Left renal cortex interstitium (tissue), 4 donors: Measurements from ENCODE around the gene OR7D2. TPM values are rescaled to one million over a fixed set of nuclear protein-coding genes. Genes with fewer than 3 reads are reported as not detected.

Experiments
- DNase-seq, 4 donors: peaks; one replicate each; pipeline ENCODE4 v3.0.0-alpha.2; 2013; ENCODE audit warnings: low read depth in 4 of 4, low spot score in 2 of 4, missing footprints in 1 of 4
- polyA plus RNA-seq, 4 donors: library from polyadenylated mRNA; unstranded; fragments of 120-200 nt; gene quantifications; one replicate each; pipeline ENCODE4 v1.2.1, GENCODE V29; 2013; ENCODE audit not compliant: insufficient read length in 4 of 4

Gene OR7D2
- polyA plus RNA-seq, result under 1 TPM; 0.05 to 0.21 (median 0.12) TPM

DNA sequence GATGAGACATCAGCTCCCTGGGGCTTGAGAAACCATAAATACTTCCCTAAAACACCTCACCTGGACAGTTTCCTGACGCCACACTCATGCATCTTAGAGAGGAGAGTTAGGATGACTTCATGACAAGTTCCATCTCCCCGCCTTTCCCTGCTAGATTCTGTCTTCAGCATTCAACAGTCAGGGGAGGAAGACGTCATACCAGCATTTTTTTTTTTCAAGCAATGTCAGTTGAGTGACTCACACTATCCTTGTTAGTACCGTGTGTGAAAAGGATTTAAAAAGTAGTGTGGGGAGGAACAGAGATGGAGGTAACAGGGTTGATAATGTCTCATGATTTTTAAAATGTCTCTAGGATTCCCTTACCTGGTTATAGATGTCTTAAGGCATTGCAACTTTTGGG is at the start of gene OR7D2:
Gene OR7D2, plus strand, starts transcription at position 79 of the 400 bp plus-strand sequence. CDS start 6,803 bp downstream, outside the sequence.
- DNase-seq, result no peak

DNA sequence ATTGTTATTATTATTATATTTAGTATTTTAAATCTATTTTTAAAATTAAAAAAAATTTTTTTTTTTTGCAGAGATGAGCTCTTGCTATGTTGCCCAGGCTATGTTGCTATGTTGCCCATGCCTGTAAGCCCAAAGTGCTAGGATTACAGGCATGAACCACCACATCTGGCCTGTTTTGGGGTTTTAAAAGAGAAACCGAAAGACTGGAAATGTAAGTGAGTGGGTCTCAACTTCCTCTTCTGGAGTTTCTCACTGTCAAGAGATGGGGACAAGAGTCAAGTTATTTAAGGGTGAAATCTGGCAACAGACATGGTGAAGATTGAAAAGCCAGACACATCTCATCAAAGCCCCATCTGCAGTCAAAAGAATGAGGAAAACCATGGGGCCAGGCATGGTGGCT is 47.8 kb upstream of the OR7D2 start:
- DNase-seq, result no peak

DNA sequence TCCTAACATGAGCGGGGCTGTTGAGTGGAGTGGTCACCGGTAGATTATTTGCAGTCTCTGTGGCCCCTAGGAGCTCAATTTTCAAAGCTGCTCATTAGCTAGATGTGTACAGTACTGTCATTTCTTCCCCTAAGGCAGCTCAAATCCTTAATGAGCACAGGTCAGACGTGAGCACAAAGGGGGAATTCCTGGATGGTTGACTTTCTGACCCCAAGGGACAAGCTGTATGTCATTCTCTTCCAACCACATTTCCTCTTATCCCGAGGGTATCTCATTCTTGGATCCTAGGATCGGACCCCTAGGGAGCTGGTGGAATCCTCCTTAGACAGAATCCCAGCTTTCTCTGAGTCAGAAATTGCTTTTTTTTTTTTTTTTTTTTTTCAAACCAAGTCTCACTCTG is 46.4 kb upstream of the OR7D2 start:
- DNase-seq, result no peak

DNA sequence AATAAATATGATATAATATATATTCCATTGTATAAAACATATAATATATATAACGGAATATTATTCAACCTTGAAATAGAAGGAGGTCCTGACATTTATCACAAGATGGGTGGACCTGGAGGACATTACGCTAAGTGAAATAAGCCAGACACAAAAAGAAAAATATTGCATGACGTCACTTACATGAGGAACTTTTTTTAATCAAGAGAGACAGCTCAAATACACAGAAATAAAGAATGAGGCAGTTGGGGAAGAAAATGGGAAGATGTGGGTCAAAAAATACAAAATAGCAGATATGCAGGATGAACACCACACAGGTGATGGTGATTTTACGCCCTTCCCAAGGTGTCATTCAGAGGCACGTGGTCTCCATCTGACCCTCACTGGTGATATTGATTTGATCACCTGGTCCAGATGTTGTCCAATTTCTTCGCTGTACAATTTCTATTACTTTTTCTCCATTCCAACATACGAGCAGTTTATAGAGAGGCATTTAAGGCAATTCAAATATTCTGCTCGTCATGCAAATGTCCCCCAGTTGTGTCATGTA is 39.1 kb upstream of the OR7D2 start:
- peak in 1 of 4 donors; percentile 8 for DNase-seq

DNA sequence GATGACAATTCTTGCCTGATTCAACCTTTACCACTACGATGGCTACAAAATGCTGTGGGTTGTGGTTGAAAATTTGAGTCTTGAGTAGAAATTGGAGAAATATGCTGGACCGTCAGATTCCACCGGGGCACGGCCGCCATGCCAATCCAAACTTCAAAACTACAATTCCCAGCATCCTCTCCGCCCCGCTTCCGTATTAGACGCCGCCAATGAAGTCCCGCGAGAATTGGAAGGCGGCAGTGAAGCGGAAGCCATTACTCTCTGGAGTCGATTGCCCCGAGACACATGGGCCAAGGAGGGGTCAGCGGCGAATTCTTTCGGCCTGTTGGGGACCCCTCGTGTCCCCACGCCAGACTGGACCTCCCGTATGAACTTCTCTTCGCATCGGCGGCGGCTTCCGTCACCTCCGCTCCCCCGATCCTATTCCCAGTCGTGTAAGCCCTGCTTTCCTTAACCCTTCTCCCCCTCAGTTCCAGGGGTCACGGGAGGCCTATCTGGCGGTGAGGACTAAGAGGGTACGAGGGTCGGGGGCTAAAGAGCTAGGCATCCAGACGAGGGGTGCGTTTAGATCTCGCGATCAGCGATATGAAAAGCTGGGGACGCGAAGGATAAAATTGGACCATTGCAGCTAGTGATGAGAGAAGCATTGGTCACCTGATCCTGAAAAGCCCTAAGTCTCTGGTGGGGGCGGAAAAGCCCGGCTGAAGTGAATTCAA is 38.5 kb upstream of the OR7D2 start, which contains the start of gene ZNF317:
Gene ZNF317, plus strand, starts transcription at position 239 of the 716 bp plus-strand sequence. CDS start 15,620 bp downstream, outside the sequence.
- DNase-seq, result peak; percentile 82 to 97 (median 88)

DNA sequence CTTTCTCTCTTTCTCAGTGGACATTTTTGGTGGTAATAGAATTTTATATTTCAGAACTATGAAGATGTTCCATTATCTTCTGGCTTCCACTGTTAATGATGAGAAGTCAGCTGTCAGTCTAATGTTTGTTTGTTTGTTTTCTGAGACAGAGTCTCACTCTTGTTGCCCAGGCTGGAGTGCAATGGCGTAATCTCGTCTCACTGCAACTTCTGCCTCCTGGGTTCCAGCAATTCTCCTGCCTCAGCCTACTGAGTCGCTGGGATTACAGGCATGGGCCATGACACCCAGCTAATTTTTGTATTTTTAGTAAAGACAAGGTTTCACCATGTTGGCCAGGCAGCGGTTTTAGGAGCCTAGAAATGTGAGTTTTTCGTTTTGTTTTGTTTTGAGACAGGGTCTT is 33.9 kb upstream of the OR7D2 start:
- DNase-seq, result peak in 1 of 4 donors; percentile 8

DNA sequence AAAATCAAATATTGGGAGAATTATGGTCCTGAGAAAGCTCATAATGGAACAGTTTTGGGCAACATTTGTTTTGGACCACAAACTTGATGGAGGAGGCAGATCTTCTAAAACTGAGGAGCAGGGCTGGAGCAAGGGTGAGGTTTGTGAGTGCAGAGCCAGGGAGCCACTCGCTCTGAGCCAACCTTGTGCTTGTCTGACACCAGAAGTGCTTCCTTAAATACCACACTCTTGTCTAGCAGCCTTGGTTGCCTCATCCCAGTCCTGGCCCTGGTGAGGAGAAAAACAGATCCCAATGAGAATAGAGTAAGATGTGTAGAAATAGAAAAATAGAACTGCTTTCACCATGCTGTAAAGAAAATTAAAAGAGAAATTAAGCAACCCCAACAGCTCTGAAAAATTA is 31.9 kb upstream of the OR7D2 start:
- DNase-seq, result no peak

DNA sequence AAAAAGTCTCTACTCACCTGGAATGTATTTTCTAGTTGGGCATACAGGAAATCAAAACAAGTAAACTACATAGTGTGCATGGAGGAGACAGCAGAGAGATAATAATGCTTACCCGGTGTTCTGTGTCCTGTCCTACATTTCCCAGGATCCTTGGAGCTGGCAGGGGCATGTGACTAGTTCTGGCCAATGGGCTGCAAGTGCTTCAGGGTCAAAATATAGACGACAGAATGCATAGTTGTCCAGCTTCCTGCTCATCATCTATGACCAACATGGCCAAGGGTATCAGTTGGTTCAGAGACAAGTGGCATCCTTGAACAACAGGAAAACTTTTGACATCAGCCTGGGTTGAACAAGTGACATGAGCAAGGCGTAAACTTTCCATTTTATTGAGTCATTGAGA is 30.1 kb upstream of the OR7D2 start:
- DNase-seq, result no peak

DNA sequence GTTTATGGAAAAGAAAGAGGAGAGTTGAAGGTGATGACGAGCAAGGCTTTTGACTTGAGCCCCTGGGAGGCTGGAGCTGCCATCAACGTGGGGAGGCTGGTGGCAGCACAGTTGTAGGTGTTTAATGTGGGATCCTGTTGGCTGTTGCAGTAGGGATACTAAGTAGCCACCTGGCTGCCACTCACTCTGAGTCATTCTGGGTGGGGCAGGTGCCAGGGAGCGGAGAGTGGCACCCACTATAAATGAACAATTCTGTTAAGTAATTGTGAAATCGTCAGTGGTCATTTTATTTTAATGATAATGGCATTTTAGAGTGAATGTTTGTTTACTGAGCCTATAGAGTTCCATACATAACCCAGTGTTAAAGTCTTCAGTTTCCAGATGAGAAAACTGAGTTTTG is 28.8 kb upstream of the OR7D2 start:
- no peak for DNase-seq

DNA sequence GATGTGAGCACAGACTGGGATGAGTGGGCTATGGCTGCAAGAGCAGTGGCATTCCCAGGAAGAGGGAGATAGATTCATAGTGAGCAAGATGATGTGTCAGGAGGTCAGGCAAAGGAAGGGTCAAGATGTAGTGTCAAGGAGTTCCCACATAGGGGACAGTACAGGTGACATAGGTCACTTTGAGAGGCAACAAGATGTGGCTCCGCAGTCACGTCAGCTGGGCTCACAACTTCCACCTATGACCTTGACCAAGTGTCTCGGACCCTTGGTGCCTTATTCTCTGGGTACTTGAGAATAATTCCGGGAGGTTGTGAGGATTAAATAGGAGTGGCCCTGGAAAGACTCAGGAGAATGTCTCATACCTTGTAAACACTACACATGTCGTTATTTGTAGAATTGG is 28.1 kb upstream of the OR7D2 start:
- DNase-seq, result no peak

DNA sequence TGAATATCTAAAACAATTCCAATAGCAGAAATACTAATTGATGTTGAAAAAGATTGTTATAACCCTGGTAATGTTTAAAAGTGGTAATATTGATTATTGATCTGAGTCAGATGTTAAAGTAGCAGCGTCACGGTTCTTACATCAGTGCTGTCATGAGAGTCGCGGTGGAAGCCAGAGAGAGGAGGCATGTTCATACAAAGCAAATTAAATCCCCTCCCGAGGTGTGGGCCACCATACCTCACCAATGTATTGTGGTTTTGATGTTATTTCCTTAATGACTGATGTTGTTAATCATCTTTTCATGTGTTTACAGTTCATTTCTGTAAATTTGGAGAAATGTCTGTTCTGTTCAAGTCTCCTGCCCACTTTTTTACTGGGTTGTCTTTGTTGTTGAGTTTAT is 27.4 kb upstream of the OR7D2 start:
- no peak for DNase-seq

DNA sequence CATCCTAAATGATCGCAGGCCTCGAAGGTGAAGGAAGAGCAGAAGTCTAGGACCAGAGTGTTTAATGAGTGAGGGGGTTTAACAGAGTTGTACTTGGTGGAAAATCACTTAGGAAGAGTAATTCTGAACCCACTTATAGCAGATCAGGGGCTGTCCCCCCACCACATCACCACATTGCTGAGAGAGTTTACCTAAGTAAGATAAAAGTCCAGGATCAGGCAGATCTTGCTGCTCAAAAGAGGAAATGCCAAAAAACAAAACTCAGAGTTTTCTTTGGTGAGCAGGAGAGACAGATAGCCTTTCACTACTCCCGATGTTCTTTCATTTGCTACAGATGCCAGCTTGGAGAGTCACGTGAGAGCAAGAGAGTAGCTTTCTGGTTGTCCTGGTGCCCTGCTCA is 23.2 kb upstream of the OR7D2 start:
- DNase-seq, result no peak

DNA sequence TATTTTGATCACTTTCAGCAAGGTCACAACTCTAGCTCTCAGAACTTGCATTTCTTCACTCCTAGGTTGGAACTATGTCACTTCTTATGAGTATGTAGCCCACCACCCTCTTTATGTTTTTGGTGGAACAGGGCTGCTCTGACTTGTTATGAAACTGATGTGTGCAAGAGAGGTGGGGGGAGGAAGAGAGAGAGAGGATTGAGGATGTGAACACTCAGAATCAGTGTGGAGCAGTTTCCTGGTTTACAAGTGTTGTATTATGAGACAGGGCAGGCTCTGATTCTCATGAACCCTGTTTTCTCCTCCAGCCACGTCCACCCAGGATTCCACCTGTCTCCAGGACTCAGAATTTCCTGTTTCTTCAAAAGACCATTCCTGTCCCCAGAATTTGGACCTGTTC is 22.5 kb upstream of the OR7D2 start:
- DNase-seq, result no peak

DNA sequence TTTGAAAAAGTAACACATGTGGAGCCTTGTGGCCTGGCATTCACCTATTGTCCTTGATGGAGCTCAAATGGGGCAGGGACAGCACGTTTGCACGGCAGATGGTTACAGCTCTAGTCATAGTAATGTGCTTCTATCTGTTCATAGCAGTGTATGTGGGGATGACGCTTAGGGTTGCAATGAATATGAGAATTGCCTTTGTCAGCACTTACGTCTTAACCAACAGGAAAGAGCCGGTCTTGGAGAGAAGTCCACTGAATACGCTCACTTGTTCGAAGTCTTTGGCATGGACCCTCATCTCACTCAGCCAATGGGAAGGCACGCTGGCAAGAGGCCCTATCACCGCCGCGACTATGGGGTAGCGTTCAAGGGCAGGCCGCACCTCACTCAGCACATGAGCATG is 18.9 kb upstream of the OR7D2 start:
- DNase-seq, result no peak

DNA sequence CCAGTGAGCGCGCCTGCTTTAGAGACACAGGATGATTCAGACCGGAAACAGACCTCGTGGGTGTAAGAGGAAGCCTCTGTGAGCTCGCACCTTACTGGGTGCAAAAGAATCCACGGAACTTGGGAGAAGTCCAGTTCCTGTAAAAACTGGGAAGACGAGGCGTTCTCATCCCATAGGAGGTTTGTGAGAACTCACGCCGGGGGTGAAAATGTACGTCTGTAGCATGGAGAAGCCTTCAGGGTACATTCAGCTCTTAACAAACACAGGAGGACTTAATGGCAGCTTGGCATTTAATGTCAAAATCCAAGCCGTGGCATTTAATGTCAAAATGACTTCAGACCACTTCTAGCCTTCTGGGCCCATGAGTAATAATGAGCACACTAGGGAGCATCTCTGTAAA is 17.4 kb upstream of the OR7D2 start:
- DNase-seq, result no peak

DNA sequence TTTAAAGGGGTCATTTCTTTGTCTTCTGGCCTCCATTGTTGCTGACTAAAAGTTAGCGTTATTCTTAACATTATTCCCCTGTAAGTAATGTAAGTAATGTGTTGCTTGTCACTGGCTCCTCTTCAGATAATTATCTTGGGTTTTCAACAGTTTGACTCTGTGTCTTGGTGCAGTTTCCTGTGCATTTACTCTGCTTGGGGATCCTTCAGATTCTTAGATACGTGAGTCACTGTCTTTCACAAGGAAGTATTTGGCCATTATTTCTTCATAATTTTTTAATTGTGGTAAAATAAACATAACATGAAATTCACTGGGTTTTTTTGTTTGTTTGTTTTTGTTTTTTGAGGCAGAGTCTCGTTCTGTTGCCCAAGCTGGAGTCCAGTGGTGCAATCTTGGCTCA is 13.5 kb upstream of the OR7D2 start:
- no peak for DNase-seq

DNA sequence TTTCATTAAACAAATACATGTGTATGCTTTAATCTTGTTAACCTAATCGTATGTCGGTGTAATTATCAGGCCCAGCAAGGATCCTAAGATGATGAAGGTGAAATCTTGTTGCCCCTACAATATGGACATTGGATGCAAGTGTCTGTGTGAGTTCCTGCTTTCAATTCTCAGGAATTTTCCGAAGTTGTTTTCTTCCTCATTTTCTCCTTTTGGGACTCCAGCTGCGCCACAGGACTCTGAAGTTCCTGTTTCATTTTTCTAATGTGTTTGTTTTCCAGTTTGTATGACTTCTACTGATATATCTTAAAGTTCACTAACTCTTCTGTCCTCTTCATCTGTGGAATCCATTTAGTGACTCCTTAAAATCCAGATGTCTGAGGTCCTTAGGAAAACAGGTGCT is 11.9 kb upstream of the OR7D2 start:
- no peak for DNase-seq

DNA sequence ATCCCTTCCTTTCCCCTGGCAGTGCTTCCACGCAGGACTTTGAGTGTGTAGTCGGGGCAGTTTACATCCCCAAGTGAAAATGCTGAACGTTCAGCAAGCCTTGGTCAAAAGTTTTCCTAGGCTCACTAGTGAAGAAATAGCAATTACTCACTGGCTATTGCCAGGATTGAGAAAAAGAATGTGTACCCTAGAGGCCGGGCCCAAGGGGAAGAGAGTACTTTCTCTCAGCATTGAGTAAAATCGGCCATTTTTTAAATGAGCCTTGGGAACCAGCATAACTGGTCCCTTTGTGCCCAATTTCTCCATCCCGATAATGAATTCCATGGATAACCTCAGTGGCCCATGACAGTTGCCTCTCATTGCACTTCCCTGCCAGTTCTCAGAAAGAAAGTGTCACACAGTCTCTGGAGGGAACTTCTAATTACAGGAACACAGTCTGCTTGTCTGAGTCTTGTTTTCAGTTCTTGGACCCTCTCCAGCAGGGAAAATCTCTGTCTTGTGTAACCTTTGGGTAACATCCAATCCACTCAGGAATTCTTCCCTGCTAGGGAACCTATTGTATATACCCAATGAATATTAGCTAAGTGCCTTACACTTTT is 7.3 kb upstream of the OR7D2 start:
- no peak for DNase-seq

DNA sequence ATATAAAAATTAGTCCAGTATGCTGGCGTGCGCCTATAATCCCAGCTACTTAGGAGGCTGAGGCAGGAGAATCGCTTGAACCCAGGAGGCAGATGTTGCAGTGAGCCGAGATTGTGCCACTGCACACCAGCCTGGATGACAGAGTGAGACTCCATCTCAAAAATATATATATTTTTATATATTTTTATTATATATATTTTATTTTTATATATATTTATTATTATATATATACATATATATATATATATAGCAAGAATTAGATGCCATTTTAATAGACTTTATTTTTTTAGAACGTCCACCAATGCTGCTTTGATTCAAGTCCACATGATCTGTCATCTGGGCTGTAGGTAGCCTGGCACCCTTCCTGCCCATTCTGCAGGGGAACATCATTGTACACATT is 3.5 kb upstream of the OR7D2 start:
- DNase-seq, result no peak

DNA sequence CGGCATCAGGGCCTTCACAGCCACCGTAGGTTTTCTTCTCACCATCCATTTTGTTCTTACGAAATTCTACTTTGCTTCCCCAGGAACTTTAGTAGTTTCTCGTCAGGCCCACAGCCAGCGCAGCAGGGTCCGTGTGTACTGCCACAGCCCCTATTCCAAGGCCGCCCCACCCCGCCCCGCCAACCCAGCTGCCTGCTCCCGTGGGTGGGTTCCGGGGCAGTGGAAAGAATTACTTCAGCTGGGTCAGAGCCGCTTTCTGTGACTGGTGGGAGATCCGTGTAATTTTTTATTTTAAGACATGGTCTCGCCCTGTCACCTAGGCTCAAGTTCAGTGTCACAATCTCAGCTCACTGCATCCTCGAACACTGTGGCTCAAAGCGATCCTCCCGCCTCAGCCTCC is 4.2 kb downstream of the OR7D2 start:
- DNase-seq, result no peak

DNA sequence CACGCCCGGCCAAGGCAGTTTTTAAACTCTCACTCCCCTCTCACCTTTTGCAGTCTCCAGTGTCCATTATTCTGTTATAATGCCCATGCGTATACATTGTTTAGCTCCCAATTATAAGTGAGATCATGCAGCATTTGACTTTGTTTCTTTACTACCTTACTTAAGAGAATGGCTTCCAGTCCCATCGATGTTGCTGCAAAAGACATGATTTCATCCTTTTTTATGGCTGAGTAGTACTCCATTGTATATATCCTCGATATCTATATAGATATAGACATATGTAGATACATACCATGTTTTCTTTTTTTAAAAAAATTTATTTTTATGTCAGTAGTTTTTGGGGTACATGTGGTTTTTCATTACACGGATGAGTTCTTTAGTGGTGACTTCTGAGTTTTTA is 8.4 kb downstream of the OR7D2 start:
- DNase-seq, result no peak

DNA sequence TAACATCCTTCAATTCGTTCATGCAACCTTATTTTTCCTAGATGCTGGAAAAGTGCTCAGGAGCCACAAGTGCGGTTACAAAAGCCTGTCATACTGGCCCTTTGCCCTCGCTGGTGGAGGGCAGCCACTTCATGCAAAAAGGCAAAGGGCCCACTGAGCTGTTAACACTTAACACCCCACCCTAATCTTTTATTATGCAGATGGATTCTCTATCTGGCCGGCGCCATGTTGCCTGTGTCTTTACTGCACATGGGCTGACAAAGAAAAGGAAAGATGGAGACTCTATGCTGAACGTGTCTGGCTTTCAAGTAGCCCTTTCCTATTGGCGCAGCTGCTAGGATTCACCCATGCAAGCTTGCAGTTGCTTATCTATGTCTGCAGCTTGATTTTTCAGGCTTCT is 10.8 kb downstream of the OR7D2 start:
- no peak for DNase-seq
